Measurements from ENCODE around the gene GPC5.

GPC5 gene

GRCh38 chr13:92097337-92097903 lies 699.0 kb downstream of the GPC5 start:
- no peak for TF ChIP-seq TAF1 (IDR thresholded peaks at IDR 0.05; ENCODE audit: borderline replicate concordance, insufficient read depth, low read length)
- TF ChIP-seq POLR2AphosphoS5 (IDR thresholded peaks at IDR 0.05; ENCODE audit: low read depth, low read length) = no peak
- no peak for TF ChIP-seq REST (IDR thresholded peaks at IDR 0.05; ENCODE audit: insufficient read depth in 1 of 2, low read depth in 2 of 2, low read length in 2 of 2)
- TF ChIP-seq SIN3A (IDR thresholded peaks at IDR 0.05; ENCODE audit: borderline replicate concordance, insufficient read depth, low read length) = no peak
- no peak for TF ChIP-seq FOXP2 (optimal IDR thresholded peaks at IDR 0.05; ENCODE audit: borderline replicate concordance, extremely low read depth, extremely low read length, insufficient read depth)

- TF ChIP-seq FOXP2 (optimal IDR thresholded peaks at IDR 0.05; ENCODE audit: borderline replicate concordance, extremely low read depth, extremely low read length, insufficient read depth) (no peak), POLR2AphosphoS5 (IDR thresholded peaks at IDR 0.05; ENCODE audit: low read depth, low read length) (no peak), REST (IDR thresholded peaks at IDR 0.05; ENCODE audit: insufficient read depth in 1 of 2, low read depth in 2 of 2, low read length in 2 of 2) (no peak), TAF1 (IDR thresholded peaks at IDR 0.05; ENCODE audit: borderline replicate concordance, insufficient read depth, low read length) (no peak), SIN3A (IDR thresholded peaks at IDR 0.05; ENCODE audit: borderline replicate concordance, insufficient read depth, low read length) (no peak)
Measured at GRCh38 chr13:92101801-92102200, 703.4 kb downstream of the GPC5 start.

- TF ChIP-seq POLR2AphosphoS5 (IDR thresholded peaks at IDR 0.05; ENCODE audit: low read depth, low read length) (no peak), SIN3A (IDR thresholded peaks at IDR 0.05; ENCODE audit: borderline replicate concordance, insufficient read depth, low read length) (no peak), REST (IDR thresholded peaks at IDR 0.05; ENCODE audit: insufficient read depth in 1 of 2, low read depth in 2 of 2, low read length in 2 of 2) (no peak), TAF1 (IDR thresholded peaks at IDR 0.05; ENCODE audit: borderline replicate concordance, insufficient read depth, low read length) (no peak), FOXP2 (optimal IDR thresholded peaks at IDR 0.05; ENCODE audit: borderline replicate concordance, extremely low read depth, extremely low read length, insufficient read depth) (no peak)
Measured at GRCh38 chr13:92103689-92104153, 705.3 kb downstream of the GPC5 start.

GRCh38 chr13:92122186-92122853 lies 723.9 kb downstream of the GPC5 start:
- TF ChIP-seq TAF1 (IDR thresholded peaks at IDR 0.05; ENCODE audit: borderline replicate concordance, insufficient read depth, low read length) = no peak
- no peak for TF ChIP-seq POLR2AphosphoS5 (IDR thresholded peaks at IDR 0.05; ENCODE audit: low read depth, low read length)
- TF ChIP-seq REST (IDR thresholded peaks at IDR 0.05; ENCODE audit: insufficient read depth in 1 of 2, low read depth in 2 of 2, low read length in 2 of 2) = no peak
- no peak for TF ChIP-seq FOXP2 (optimal IDR thresholded peaks at IDR 0.05; ENCODE audit: borderline replicate concordance, extremely low read depth, extremely low read length, insufficient read depth)
- TF ChIP-seq SIN3A (IDR thresholded peaks at IDR 0.05; ENCODE audit: borderline replicate concordance, insufficient read depth, low read length) = no peak

Measured in PFSK-1 (cell line).